ENCODE data around the gene DUSP1. TPM values are rescaled to one million over a fixed set of nuclear protein-coding genes. Genes with fewer than 3 reads are reported as not detected.

DUSP1 gene
- total RNA-seq, 1 experiment from 2014 or later = 10.3 TPM

GRCh38 chr5:172749881-172750633, 20.9 kb downstream of the DUSP1 start:
- H3K9me3 ChIP-seq (ENCODE audit: insufficient read depth, low read depth) = no peaks in the 10 kb centered on the region; the same call in 1 of the 2 replicates
- no peak for DNase-seq
- no peak for TF ChIP-seq EZH2 (IDR thresholded peaks at IDR 0.05; ENCODE audit: low read depth)
- no peaks in the 10 kb centered on the region for H4K20me1 ChIP-seq (ENCODE audit: insufficient read depth)
- ChIA-PET CTCF (interaction anchor here (0.6 kb wide), 1 partner anchor 166 kb away, joined by 3 read pairs; no protein-coding TSS in a partner anchor), POLR2A (ENCODE audit: unreplicated experiment) (no interaction called here)
- no TSS peak for BruUV-seq (replicated peaks)
- H3K4me2 ChIP-seq = no peak overlapping the region
- no peak overlapping the region for H3K27ac ChIP-seq
- H3F3A ChIP-seq (ENCODE audit: insufficient read depth, low read depth) = no peaks in the 10 kb centered on the region
- no peak overlapping the region for H2AFZ ChIP-seq
- H3K4me1 ChIP-seq (replicated peaks; ENCODE audit: insufficient read depth) = no peaks in the 10 kb centered on the region
- no peaks in the 10 kb centered on the region for H3K36me3 ChIP-seq (ENCODE audit: low read depth)
- H3K79me2 ChIP-seq (ENCODE audit: low read depth) = no peaks in the 10 kb centered on the region
- H3K4me3 ChIP-seq = no peak overlapping the region
- H3K27me3 ChIP-seq (ENCODE audit: insufficient read depth, low read depth) = no peaks in the 10 kb centered on the region
- H3K9me2 ChIP-seq (ENCODE audit: insufficient read depth) = no peaks in the 10 kb centered on the region
- intact Hi-C loops (cut with micrococcal nuclease; ENCODE audit: unreplicated experiment) = no loop called here

DNA sequence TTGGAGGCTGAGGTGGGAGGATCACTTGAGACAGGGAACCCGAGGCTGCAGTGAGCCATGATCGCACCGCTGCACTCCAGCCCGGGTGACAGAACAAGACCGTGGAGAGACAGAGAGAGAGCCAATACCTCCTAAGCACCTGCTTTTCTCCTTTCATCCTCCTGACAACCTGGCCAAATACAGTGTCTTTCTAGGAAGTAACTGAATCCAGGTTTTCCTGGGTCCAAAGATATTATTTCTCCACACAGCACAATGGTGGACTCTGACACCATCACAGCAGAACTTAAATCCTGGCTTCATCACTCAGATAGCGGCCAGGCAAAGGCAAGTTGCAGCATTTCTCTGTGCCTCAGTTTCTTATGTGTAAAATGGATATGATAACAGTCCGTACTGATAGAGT, 21.9 kb downstream of the DUSP1 start:
- H3K36me3 ChIP-seq (ENCODE audit: low read depth) = no peaks in the 10 kb centered on the region
- no peaks in the 10 kb centered on the region for H3K79me2 ChIP-seq (ENCODE audit: low read depth)
- 0 out of 2 replicates have a peak, but pooled peaks cover 7% of the 10 kb centered on the region for H3F3A ChIP-seq (ENCODE audit: insufficient read depth, low read depth)
- no peaks in the 10 kb centered on the region for H4K20me1 ChIP-seq (ENCODE audit: insufficient read depth)
- no peak overlapping the region for H3K4me2 ChIP-seq
- intact Hi-C loops (cut with micrococcal nuclease; ENCODE audit: unreplicated experiment) = no loop called here
- H2AFZ ChIP-seq = no peak overlapping the region
- no peak for TF ChIP-seq EZH2 (IDR thresholded peaks at IDR 0.05; ENCODE audit: low read depth)
- TF ChIP-seq CTCF (conservative IDR thresholded peaks at IDR 0.05) = no peak
- no TSS peak for BruUV-seq (replicated peaks)
- no peaks in the 10 kb centered on the region for H3K27me3 ChIP-seq (ENCODE audit: insufficient read depth, low read depth)
- no peaks in the 10 kb centered on the region for H3K9me2 ChIP-seq (ENCODE audit: insufficient read depth)
- H3K4me1 ChIP-seq (replicated peaks; ENCODE audit: insufficient read depth) = peaks cover 7% of the 10 kb centered on the region
- DNase-seq = no peak
- H3K4me3 ChIP-seq = no peak overlapping the region
- no peak overlapping the region for H3K27ac ChIP-seq
- no peaks in the 10 kb centered on the region; the same call in 1 of the 2 replicates for H3K9me3 ChIP-seq (ENCODE audit: insufficient read depth, low read depth)
- ChIA-PET POLR2A (ENCODE audit: unreplicated experiment) (no interaction called here), CTCF (interaction anchor here (0.6 kb wide), 1 partner anchor 165 kb away, joined by 3 read pairs; no protein-coding TSS in a partner anchor)

- no peak overlapping the region for H3K4me3 ChIP-seq
- H3K4me1 ChIP-seq (replicated peaks; ENCODE audit: insufficient read depth) = peaks cover 14% of the 10 kb centered on the region
- H3F3A ChIP-seq (ENCODE audit: insufficient read depth, low read depth) = peaks cover 13% of the 10 kb centered on the region; the same call in 1 of the 2 replicates
- intact Hi-C loops (cut with micrococcal nuclease; ENCODE audit: unreplicated experiment) = no loop called here
- no peaks in the 10 kb centered on the region for H4K20me1 ChIP-seq (ENCODE audit: insufficient read depth)
- BruUV-seq (replicated peaks) = no TSS peak
- H3K9me3 ChIP-seq (ENCODE audit: insufficient read depth, low read depth) = no peaks in the 10 kb centered on the region; the same call in 1 of the 2 replicates
- no peak overlapping the region for H3K4me2 ChIP-seq
- CTCF ChIA-PET = no interaction called here
- no peaks in the 10 kb centered on the region for H3K79me2 ChIP-seq (ENCODE audit: low read depth)
- no peak overlapping the region for H3K27ac ChIP-seq
- no peak for TF ChIP-seq EZH2 (IDR thresholded peaks at IDR 0.05; ENCODE audit: low read depth)
- TF ChIP-seq CTCF (conservative IDR thresholded peaks at IDR 0.05) = no peak
- H3K9me2 ChIP-seq (ENCODE audit: insufficient read depth) = no peaks in the 10 kb centered on the region
- H3K27me3 ChIP-seq (ENCODE audit: insufficient read depth, low read depth) = no peaks in the 10 kb centered on the region
- H2AFZ ChIP-seq = no peak overlapping the region
- no peaks in the 10 kb centered on the region for H3K36me3 ChIP-seq (ENCODE audit: low read depth)
- POLR2A ChIA-PET (ENCODE audit: unreplicated experiment) = no interaction called here
- no peak for DNase-seq
These were observed 22.6 kb downstream of the DUSP1 start for GRCh38 chr5:172748341-172748843.
